ENCODE measurements around the gene WNK3. TPM values are rescaled to one million over a fixed set of nuclear protein-coding genes. Genes with fewer than 3 reads are reported as not detected.
"Not testable (repeated sequence)": the region's sequence is repeated elsewhere in the genome, so short reads cannot be mapped to it uniquely, and the experiment has no call there.

WNK3 gene
- polyA plus RNA-seq (2012; ENCODE audit: insufficient read depth, insufficient read length) = not detected

DNA sequence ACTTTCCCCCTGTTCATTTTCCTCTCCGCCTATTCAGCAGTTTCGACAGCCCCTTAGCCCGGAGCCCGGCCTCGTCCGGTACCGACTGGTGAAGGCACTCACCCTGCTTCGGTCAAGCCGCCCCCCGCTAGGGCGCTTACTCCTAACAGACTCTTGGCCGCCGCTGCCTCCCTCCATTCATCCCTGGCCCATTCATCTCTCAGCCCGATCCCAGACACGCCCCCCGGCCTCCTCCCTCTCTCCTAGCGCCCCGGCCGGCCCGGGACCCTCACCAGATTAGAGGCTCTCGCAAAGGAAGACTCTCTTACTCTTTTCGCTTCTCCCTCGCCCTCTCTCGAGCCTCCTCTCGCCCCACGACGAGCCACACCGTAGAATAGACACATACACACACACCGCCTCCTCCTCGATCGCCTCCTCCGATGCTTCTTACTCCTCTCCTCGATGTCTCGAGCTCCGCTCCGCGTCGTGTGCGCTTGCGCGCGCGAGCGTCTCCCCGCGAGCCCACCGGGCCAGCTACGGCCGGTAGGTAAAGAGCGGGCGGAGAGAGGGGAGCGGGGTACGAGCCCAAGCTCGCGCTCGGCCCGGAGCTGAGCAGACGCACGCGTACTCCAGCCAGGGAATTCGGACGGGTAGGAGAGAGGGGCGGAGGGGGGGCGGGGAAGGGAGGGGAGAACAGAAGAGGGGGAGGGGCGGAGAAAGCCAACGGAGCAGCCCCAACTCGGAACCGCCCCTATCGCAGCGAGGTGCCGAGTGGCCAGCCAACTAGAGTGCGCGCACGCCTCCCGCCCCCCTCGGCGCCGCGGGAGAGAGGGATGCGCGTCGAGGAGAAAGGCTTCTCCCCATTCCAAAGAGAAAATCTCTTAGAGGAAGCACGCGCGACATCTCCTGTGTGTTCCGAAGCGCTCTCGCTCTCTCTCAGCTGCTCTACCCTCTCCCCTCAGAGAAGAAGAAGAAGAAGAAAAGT lies at the start of gene WNK3:
WNK3 (minus strand) TSS at position 633 of the 964 bp plus-strand sequence.
- DNase-seq (ENCODE audit: low read depth, low spot score) = no peak
- no peak within 1 kb of the TSS for H3K4me3 ChIP-seq (ENCODE audit: low read length)

GRCh38 chrX:54407266-54407665 lies 49.4 kb upstream of the WNK3 start:
- DNase-seq (ENCODE audit: low read depth, low spot score) = no peak
- no peak overlapping the region for H3K4me3 ChIP-seq (ENCODE audit: low read length)

DNA sequence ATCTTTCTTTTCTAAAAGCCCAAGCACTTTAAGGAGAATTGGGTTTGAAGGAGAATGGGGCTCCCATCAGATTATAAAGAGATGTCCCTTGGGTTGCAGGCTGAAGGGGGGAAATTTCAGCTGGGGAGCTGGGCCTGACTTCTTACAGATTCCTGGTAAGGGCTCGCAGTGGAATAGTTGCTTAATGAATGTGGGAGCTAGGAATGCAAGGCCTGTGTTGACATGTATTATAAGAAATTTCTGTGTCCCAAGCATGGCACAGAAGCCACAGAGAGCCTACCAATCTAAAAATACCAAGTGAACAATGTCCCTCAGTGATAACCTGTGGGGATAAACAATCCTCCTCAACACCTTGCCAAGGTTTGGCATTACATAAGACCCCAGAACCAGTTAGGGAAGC lies 39.3 kb upstream of the WNK3 start:
- DNase-seq (ENCODE audit: low read depth, low spot score) = no peak

DNA sequence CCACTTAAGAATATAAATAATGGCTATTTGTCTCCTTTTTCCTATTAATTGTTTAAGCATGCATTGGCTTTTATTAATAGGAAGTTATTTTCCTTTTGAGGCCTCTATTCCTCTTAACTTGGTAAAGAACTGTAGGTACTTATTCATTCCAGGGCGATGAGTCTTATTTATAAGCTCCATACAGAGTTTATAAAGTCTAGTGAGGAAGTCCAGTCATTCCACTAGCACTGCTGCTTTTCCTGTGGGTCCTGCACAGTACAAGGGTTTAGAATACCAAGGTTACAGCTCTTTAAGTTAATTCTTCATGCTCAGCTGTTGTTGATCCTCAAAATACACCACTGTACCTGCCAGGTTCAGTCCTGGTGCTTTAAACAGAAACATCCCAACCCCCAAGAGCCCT lies 28.5 kb upstream of the WNK3 start:
- no peak overlapping the region for H3K4me3 ChIP-seq (ENCODE audit: low read length)
- DNase-seq (ENCODE audit: low read depth, low spot score) = no peak

More for the DNA sequence above, 39.3 kb upstream of the WNK3 start:
- H3K4me3 ChIP-seq (ENCODE audit: low read length) = no peak overlapping the region

GRCh38 chrX:54384661-54385060 lies 26.8 kb upstream of the WNK3 start:
- not testable (repeated sequence) for H3K4me3 ChIP-seq (ENCODE audit: low read length); DNase-seq (ENCODE audit: low read depth, low spot score)

- DNase-seq (ENCODE audit: low read depth, low spot score) = no peak
- no peak overlapping the region for H3K4me3 ChIP-seq (ENCODE audit: low read length)
Measured at GRCh38 chrX:54359408-54359807, 1.6 kb upstream of the WNK3 start.

GRCh38 chrX:54358424-54359211 lies 772 bp upstream of the WNK3 start:
- no peak for DNase-seq (ENCODE audit: low read depth, low spot score)
- H3K4me3 ChIP-seq (ENCODE audit: low read length) = no peak overlapping the region

DNA sequence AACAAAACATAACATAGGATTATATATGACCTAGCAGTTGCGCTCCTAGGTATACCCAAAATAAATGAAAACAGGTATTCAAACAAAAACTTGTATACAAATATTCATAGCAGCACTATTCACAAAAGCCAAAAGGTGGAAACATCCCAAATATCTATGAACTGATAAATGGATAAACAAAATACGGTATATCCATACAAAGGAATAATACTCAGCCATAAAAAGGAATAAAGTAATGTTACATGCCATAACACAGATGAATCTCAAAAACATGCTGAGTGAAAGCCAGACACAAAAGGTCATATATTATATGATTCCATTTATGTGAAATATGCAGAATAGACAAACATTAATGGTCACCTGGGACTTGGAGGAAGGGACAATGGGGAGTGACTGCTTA lies 5.2 kb downstream of the WNK3 start:
- H3K4me3 ChIP-seq (ENCODE audit: low read length) = no peak overlapping the region
- no peak for DNase-seq (ENCODE audit: low read depth, low spot score)

DNA sequence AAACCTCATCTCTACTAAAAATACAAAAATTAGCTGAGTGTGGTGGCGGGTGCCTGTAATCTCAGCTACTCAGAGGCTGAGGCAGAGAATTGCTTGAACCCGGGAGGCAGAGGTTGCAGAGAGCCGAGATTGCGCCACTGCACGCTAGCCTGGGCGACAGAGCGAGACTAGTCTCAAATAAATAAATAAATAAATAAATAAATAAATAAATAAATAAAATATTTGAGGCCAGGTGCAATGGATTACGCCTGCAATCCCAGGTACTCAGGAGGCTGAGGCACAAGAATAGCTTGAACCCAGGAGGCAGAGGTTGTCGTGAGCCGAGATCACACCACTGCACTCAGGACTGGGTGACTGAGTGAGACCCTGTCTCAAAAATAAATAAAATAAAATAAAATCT lies 20.5 kb downstream of the WNK3 start:
- DNase-seq (ENCODE audit: low read depth, low spot score); H3K4me3 ChIP-seq (ENCODE audit: low read length): not testable (repeated sequence)

- no peak for DNase-seq (ENCODE audit: low read depth, low spot score)
- no peak overlapping the region for H3K4me3 ChIP-seq (ENCODE audit: low read length)
Measured at GRCh38 chrX:54325077-54325476, 32.8 kb downstream of the WNK3 start.

GRCh38 chrX:54320067-54320466 lies 37.8 kb downstream of the WNK3 start:
- DNase-seq (ENCODE audit: low read depth, low spot score) = no peak
- H3K4me3 ChIP-seq (ENCODE audit: low read length) = no peak overlapping the region

DNA sequence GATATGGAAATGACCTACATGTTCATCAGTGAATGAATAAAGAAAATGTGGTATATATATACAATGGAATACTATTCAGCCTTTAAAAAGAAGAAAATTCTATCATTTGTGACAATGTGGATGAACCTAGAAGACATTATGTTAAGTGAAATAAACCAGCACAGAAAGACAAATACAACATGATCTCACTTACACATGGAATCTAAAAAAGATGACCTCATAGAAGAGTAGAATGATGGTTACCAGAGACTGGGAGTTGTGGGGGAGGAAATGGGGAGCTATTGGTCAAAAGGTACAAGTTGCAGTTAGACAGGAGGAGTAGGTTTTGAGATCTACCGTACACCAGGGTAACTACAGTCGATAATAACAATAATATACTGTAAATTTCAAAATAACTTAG lies 51.5 kb downstream of the WNK3 start:
- DNase-seq (ENCODE audit: low read depth, low spot score) = no peak
- no peak overlapping the region for H3K4me3 ChIP-seq (ENCODE audit: low read length)

GRCh38 chrX:54301516-54301915 lies 56.3 kb downstream of the WNK3 start:
- H3K4me3 ChIP-seq (ENCODE audit: low read length) = no peak overlapping the region
- no peak for DNase-seq (ENCODE audit: low read depth, low spot score)

- no peak overlapping the region for H3K4me3 ChIP-seq (ENCODE audit: low read length)
- DNase-seq (ENCODE audit: low read depth, low spot score) = no peak
Measured at GRCh38 chrX:54294306-54294705, 63.5 kb downstream of the WNK3 start.

DNA sequence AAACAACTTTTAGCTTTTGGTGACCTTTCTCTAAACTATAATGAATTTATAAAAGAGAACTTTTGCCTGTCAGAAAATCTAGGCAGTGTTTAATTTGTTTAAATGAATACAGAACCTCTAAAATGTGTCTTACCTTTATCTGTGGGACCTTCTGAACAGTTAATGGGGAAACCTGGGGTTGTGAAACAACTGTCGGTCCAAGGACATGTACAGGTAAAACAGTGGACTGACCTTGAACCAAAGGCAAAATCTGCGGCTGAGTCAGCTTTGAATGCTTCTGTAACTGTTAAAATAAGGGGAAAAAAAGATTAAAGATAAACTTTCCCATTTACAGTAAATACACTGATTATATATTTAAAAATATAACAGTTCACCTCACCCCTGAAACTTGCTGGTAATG lies 65.1 kb downstream of the WNK3 start:
- DNase-seq (ENCODE audit: low read depth, low spot score) = no peak
- no peak overlapping the region for H3K4me3 ChIP-seq (ENCODE audit: low read length)

GRCh38 chrX:54291758-54292157 lies 66.1 kb downstream of the WNK3 start:
- DNase-seq (ENCODE audit: low read depth, low spot score) = no peak

GRCh38 chrX:54288968-54289367 lies 68.9 kb downstream of the WNK3 start:
- no peak for DNase-seq (ENCODE audit: low read depth, low spot score)
- H3K4me3 ChIP-seq (ENCODE audit: low read length) = no peak overlapping the region

More at GRCh38 chrX:54291758-54292157, 66.1 kb downstream of the WNK3 start:
- no peak overlapping the region for H3K4me3 ChIP-seq (ENCODE audit: low read length)

DNA sequence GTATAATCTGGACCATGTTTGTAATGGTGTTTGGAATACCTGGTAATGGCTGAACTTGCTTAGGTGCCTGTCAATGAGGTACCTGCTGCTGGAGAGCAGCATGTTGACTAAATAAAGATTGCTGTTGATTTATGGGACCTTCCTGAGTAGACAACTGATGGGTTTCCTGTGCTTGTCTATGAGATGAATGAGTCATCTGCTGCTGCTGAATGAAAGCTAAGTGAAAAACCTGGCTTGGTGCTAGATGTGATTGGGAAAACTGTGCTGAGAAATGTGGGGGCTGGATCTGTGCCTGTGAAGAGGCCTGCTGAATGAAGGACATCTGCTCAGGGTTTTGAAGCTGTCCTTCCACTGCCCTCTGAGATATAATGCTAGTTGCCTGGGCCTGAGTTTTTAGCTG lies 69.6 kb downstream of the WNK3 start:
- H3K4me3 ChIP-seq (ENCODE audit: low read length) = no peak overlapping the region
- DNase-seq (ENCODE audit: low read depth, low spot score) = no peak

- H3K4me3 ChIP-seq (ENCODE audit: low read length) = no peak overlapping the region
- no peak for DNase-seq (ENCODE audit: low read depth, low spot score)
Measured at GRCh38 chrX:54281676-54282075, 76.2 kb downstream of the WNK3 start.

DNA sequence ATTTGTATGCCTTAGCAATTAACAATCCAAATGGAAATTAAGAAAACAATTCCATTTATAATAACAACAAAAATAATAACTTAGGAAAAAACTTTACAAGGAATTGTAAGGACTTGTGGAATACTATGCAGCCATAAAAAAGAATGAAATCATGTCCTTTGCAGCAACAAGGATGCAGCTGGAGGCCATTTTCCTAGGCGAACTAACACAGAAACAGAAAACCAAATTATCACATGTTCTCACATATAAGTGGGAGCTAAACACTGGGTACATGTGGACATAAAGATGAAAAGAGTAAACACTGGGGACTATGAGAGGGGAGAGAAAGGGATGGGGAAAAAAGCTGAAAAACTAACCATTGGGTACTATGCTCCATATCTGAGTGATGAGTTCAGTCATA lies 77.4 kb downstream of the WNK3 start:
- no peak overlapping the region for H3K4me3 ChIP-seq (ENCODE audit: low read length)
- DNase-seq (ENCODE audit: low read depth, low spot score) = no peak
